Smooth muscle cell (in vitro differentiated cells): ENCODE measurements around the gene SDK1. TPM values are rescaled to one million over a fixed set of nuclear protein-coding genes. Genes with fewer than 3 reads are reported as not detected.

Source experiments
- DNase-seq: peaks from one replicate; lab custom pipeline; 2025; ENCODE audit not compliant: unreplicated experiment; lab: John Stamatoyannopoulos, UW
- H2AFZ ChIP-seq: fragments of 200-600 bp; sonication (generic); 2 replicates; pipeline ENCODE4 v1.6.0; 2016; ENCODE audit warnings: antibody characterized with exemption, low read depth, mild to moderate bottlenecking
- H3F3A ChIP-seq: fragments of 200-600 bp; sonication (generic); 2 replicates; pipeline ENCODE4 v1.6.0; 2017; ENCODE audit warnings: antibody characterized with exemption, low read depth
- H3K27ac ChIP-seq: fragments of 200-600 bp; sonication (generic); 2 replicates; pipeline ENCODE4 v1.5.1; 2016; ENCODE audit warnings: low read depth, mild to moderate bottlenecking
- H3K27me3 ChIP-seq: fragments of 200-600 bp; sonication (generic); 2 replicates; pipeline ENCODE4 v1.6.1; 2016; ENCODE audit warnings: low read depth, mild to moderate bottlenecking
- H3K36me3 ChIP-seq: fragments of 200-600 bp; sonication (generic); 2 replicates; pipeline ENCODE4 v1.5.1; 2016; ENCODE audit warnings: low read depth
- H3K4me1 ChIP-seq: fragments of 200-600 bp; sonication (generic); 2 replicates; pipeline ENCODE4 v1.5.1; 2016; ENCODE audit warnings: low read depth
- H3K4me2 ChIP-seq: fragments of 200-600 bp; sonication (generic); 2 replicates; pipeline ENCODE4 v1.6.0; 2016; ENCODE audit warnings: mild to moderate bottlenecking
- H3K4me3 ChIP-seq: fragments of 200-600 bp; sonication (generic); 2 replicates; pipeline ENCODE4 v1.5.1; 2016; ENCODE audit warnings: mild to moderate bottlenecking
- H3K79me2 ChIP-seq: fragments of 200-600 bp; sonication (generic); 2 replicates; pipeline ENCODE4 v1.6.0; 2016; ENCODE audit warnings: low read depth, mild to moderate bottlenecking
- H3K9ac ChIP-seq: fragments of 200-600 bp; sonication (generic); 2 replicates; pipeline ENCODE4 v1.6.0; 2016; ENCODE audit warnings: low read depth
- H3K9me3 ChIP-seq: fragments of 200-600 bp; sonication (generic); replicated peaks from 2 replicates; pipeline ENCODE4 v1.5.1; 2016; ENCODE audit warnings: low read depth
- H4K20me1 ChIP-seq: fragments of 200-600 bp; sonication (generic); 2 replicates; pipeline ENCODE4 v1.6.0; 2016; ENCODE audit warnings: low read depth
- CTCF ChIP-seq: fragments of 200-600 bp; sonication (generic); IDR thresholded peaks from 2 replicates; pipeline ENCODE4 v1.5.1; 2017; ENCODE audit warnings: borderline replicate concordance, mild to moderate bottlenecking, antibody characterized with exemption; ENCODE audit not compliant: insufficient read depth, poor library complexity, severe bottlenecking
- WGBS: methylation state at CpG from one replicate; pipeline ENCODE4 v1.1.7; 2016; ENCODE audit warnings: low lambda C conversion rate; 5-methylcytosine and 5-hydroxymethylcytosine counted together
- polyA plus RNA-seq: library from polyadenylated mRNA; unstranded; fragments of >200 nt; fragmentation: Nextera tagmentation; extraction: Ambion mirVana; gene quantifications from 2 replicates; pipeline ENCODE4 v1.2.1, GENCODE V29; 2016
- total RNA-seq: library from RNA; depleted of rRNA; stranded (reverse); fragments of >200 nt; gene quantifications from 2 replicates; pipeline ENCODE4 v1.2.3, GENCODE V29; 2014

Gene SDK1
- total and polyA plus RNA-seq, 2 experiments from 2014 or later, result 1.1 to 2.5 TPM

DNA sequence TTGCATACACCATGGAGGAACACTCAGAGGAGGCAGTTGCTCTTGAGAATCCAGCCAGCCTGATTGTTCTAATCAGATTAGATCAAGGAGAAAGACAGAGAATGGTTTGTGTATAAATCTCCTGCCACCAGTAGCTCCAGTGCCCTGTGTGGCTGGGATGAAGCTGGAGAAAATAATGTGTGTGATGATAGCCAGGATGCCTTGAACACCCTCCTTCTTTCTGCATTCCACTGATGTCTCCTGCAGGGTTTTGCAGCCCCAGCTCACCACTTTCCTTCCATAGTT, 766.4 kb downstream of the SDK1 start:
- H3K9me3 ChIP-seq, result no peaks in the 10 kb centered on the region
- no peak for TF ChIP-seq CTCF

GRCh38 chr7:4067874-4068273, 766.8 kb downstream of the SDK1 start:
- 94% methylated on average over 4 of the region's 4 CpGs for WGBS
- Histone ChIP-seq H3F3A (no peaks in the 10 kb centered on the region), H2AFZ (no peak overlapping the region), H3K4me3 (no peak overlapping the region), H3K27me3 (no peaks in the 10 kb centered on the region), H3K4me1 (peaks cover 10% of the 10 kb centered on the region), H3K9ac (no peak overlapping the region), H3K9me3 (no peaks in the 10 kb centered on the region), H3K27ac (no peak overlapping the region), H3K79me2 (no peaks in the 10 kb centered on the region), H3K36me3 (no peaks in the 10 kb centered on the region), H4K20me1 (no peaks in the 10 kb centered on the region), H3K4me2 (no peak overlapping the region)
- no peak for DNase-seq
- TF ChIP-seq CTCF, result no peak

More for the DNA sequence above, 766.4 kb downstream of the SDK1 start:
- no peaks in the 10 kb centered on the region for H3K27me3 ChIP-seq
- H3K36me3 ChIP-seq, result no peaks in the 10 kb centered on the region
- H3K4me2 ChIP-seq, result no peak overlapping the region
- no peaks in the 10 kb centered on the region for H3K79me2 ChIP-seq
- DNase-seq, result no peak
- H3F3A ChIP-seq, result no peaks in the 10 kb centered on the region
- H4K20me1 ChIP-seq, result no peaks in the 10 kb centered on the region
- no peak overlapping the region for H3K4me3 ChIP-seq
- no peak overlapping the region for H2AFZ ChIP-seq
- H3K4me1 ChIP-seq, result peaks cover 10% of the 10 kb centered on the region
- H3K9ac ChIP-seq, result no peak overlapping the region
- no peak overlapping the region for H3K27ac ChIP-seq

GRCh38 chr7:4068286-4068685, 767.2 kb downstream of the SDK1 start:
- H4K20me1 ChIP-seq, result no peaks in the 10 kb centered on the region
- H3K9ac ChIP-seq, result no peak overlapping the region
- no peaks in the 10 kb centered on the region for H3K27me3 ChIP-seq
- H3K4me3 ChIP-seq, result no peak overlapping the region
- no peaks in the 10 kb centered on the region for H3K36me3 ChIP-seq
- TF ChIP-seq CTCF, result no peak
- 96% methylated on average over 7 of the region's 7 CpGs for WGBS
- no peak overlapping the region for H3K27ac ChIP-seq
- H3K4me2 ChIP-seq, result no peak overlapping the region
- no peaks in the 10 kb centered on the region for H3K79me2 ChIP-seq
- no peaks in the 10 kb centered on the region for H3F3A ChIP-seq
- no peak for DNase-seq
- no peaks in the 10 kb centered on the region for H3K9me3 ChIP-seq
- no peak overlapping the region for H2AFZ ChIP-seq
- H3K4me1 ChIP-seq, result peaks cover 10% of the 10 kb centered on the region

GRCh38 chr7:4069268-4070095, 768.4 kb downstream of the SDK1 start:
- no peak for TF ChIP-seq CTCF
- Histone ChIP-seq H3K9me3 (no peaks in the 10 kb centered on the region), H2AFZ (no peak overlapping the region), H3F3A (no peaks in the 10 kb centered on the region), H3K4me1 (peaks cover 10% of the 10 kb centered on the region), H3K4me2 (no peak overlapping the region), H3K27ac (no peak overlapping the region), H3K79me2 (no peaks in the 10 kb centered on the region), H3K4me3 (no peak overlapping the region), H3K9ac (no peak overlapping the region), H3K27me3 (no peaks in the 10 kb centered on the region), H4K20me1 (no peaks in the 10 kb centered on the region), H3K36me3 (no peaks in the 10 kb centered on the region)
- no peak for DNase-seq
- 86% methylated on average over 23 of the region's 23 CpGs for WGBS
